Measurements from ENCODE around the gene TLL1. TPM values are rescaled to one million over a fixed set of nuclear protein-coding genes. Genes with fewer than 3 reads are reported as not detected.

The TLL1 gene
- polyA plus RNA-seq, 3 donors: not detected

DNA sequence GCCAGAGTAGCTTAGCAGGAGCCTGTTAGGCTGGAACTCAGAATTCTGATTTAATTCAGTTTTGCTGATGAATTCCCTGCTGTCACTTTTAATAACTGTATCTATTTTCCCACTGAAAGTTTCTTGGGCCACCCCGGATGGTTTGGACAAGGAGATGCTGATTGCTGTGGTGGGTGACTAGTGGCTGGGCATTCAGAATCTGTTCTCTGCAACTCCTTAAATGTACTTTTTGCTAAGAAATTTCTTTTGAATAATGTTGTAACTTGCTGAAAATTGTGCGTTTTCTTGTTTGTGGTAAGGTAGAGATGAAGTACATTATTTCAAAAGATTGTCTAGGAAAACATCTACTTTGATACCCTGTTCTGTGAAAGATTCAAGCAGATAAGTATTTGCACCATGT, 2.4 kb downstream of the TLL1 start:
- peaks cover 1% of the 10 kb centered on the region for H3K4me1 Mint-ChIP-seq
- no peak for DNase-seq
- no peak overlapping the region for H2AFZ ChIP-seq (ENCODE audit: insufficient read depth, low read depth, low read length, poor library complexity, severe bottlenecking)
- H3K36me3 Mint-ChIP-seq: peaks cover 0 to 4% of the 10 kb centered on the region in 2 donors
- WGBS (ENCODE audit: insufficient coverage): no CpG with 5 or more reads among the region's 2 CpGs
- H3K27ac Mint-ChIP-seq: no peak overlapping the region
- H3K9me3 Mint-ChIP-seq: peaks cover 0 to 6% (median 6%) of the 10 kb centered on the region in 7 donors
- H4K20me1 ChIP-seq (ENCODE audit: insufficient read depth, low read length): no peaks in the 10 kb centered on the region
- no peaks in the 10 kb centered on the region for H3K36me3 ChIP-seq (replicated peaks in 1 of 2; ENCODE audit: control insufficient read depth in 1 of 2, insufficient read depth in 2 of 2, low read length in 2 of 2)
- H3K27ac ChIP-seq (ENCODE audit: low read depth in 1 of 2, low read length in 2 of 2): no peak overlapping the region
- peaks cover 42 to 52% (median 43%) of the 10 kb centered on the region in 3 donors for H3K27me3 Mint-ChIP-seq (ENCODE audit: low read depth in 3 of 3)
- TF ChIP-seq, protein P1, sequence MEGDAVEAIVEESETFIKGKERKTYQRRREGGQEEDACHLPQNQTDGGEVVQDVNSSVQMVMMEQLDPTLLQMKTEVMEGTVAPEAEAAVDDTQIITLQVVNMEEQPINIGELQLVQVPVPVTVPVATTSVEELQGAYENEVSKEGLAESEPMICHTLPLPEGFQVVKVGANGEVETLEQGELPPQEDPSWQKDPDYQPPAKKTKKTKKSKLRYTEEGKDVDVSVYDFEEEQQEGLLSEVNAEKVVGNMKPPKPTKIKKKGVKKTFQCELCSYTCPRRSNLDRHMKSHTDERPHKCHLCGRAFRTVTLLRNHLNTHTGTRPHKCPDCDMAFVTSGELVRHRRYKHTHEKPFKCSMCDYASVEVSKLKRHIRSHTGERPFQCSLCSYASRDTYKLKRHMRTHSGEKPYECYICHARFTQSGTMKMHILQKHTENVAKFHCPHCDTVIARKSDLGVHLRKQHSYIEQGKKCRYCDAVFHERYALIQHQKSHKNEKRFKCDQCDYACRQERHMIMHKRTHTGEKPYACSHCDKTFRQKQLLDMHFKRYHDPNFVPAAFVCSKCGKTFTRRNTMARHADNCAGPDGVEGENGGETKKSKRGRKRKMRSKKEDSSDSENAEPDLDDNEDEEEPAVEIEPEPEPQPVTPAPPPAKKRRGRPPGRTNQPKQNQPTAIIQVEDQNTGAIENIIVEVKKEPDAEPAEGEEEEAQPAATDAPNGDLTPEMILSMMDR (IDR thresholded peaks at IDR 0.05): no peak
- H3K4me2 ChIP-seq (replicated peaks; ENCODE audit: extremely low read depth, low read length, poor library complexity, severe bottlenecking): no peak overlapping the region
- H3K9ac ChIP-seq (ENCODE audit: insufficient read depth, low read length, poor library complexity, severe bottlenecking): no peak overlapping the region
- peak overlapping the region in 1 of 2 donors; percentile 5 for H3K4me3 Mint-ChIP-seq
- intact Hi-C loops (cut with micrococcal nuclease): no loop called here
- no peaks in the 10 kb centered on the region for H3K79me2 ChIP-seq (ENCODE audit: insufficient read depth, low read length)
- H3K9me3 ChIP-seq (replicated peaks in 1 of 2; ENCODE audit: control insufficient read depth in 1 of 2, insufficient read depth in 1 of 2, low read length in 2 of 2): peaks cover 0 to 27% of the 10 kb centered on the region in 2 donors
- H3K27me3 ChIP-seq (ENCODE audit: control insufficient read depth in 2 of 2, insufficient read depth in 2 of 2, low read length in 2 of 2): peaks cover 49 to 51% of the 10 kb centered on the region in 2 donors
- H3K4me3 ChIP-seq (replicated peaks in 1 of 3; ENCODE audit: low read depth in 2 of 3, low read length in 3 of 3): no peak overlapping the region
- no peaks in the 10 kb centered on the region for H3K4me1 ChIP-seq (ENCODE audit: control insufficient read depth in 1 of 2, insufficient read depth in 2 of 2, low read length in 2 of 2)

DNA sequence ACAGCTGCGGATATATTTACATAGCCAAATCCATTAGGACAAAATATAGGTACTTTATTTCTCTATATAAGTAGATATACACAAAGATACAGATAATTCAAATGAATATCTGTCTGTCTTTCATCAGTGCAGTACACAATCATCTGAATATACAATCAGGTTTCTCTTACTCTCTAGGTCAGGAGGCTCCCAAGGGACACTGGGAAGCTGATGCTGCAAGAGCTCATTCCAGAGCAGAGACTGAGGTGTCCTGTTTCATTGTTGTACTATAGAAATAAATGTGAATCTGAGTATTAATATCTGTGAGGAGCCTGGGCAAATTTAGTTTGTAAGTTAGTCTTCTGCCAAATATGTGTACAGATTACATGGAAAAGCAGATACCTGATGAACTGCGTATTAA, 4.2 kb downstream of the TLL1 start:
- H2AFZ ChIP-seq (ENCODE audit: insufficient read depth, low read depth, low read length, poor library complexity, severe bottlenecking): no peak overlapping the region
- no peak overlapping the region for H3K4me3 Mint-ChIP-seq
- TF ChIP-seq, protein P1 (IDR thresholded peaks at IDR 0.05): no peak
- DNase-seq: no peak
- H3K4me3 ChIP-seq (replicated peaks in 1 of 3; ENCODE audit: low read depth in 2 of 3, low read length in 3 of 3): no peak overlapping the region
- no peaks in the 10 kb centered on the region for H3K79me2 ChIP-seq (ENCODE audit: insufficient read depth, low read length)
- peaks cover 38% of the 10 kb centered on the region in 2 donors for H3K27me3 ChIP-seq (ENCODE audit: control insufficient read depth in 2 of 2, insufficient read depth in 2 of 2, low read length in 2 of 2)
- H3K27me3 Mint-ChIP-seq (ENCODE audit: low read depth in 3 of 3): peaks cover 30 to 42% (median 32%) of the 10 kb centered on the region in 3 donors
- intact Hi-C loops (cut with micrococcal nuclease): no loop called here
- WGBS (ENCODE audit: insufficient coverage): no CpG with 5 or more reads among the region's 2 CpGs
- H3K36me3 Mint-ChIP-seq: peaks cover 0 to 4% of the 10 kb centered on the region in 2 donors
- no peaks in the 10 kb centered on the region for H3K4me1 ChIP-seq (ENCODE audit: control insufficient read depth in 1 of 2, insufficient read depth in 2 of 2, low read length in 2 of 2)
- H3K27ac ChIP-seq (ENCODE audit: low read depth in 1 of 2, low read length in 2 of 2): no peak overlapping the region
- no peak overlapping the region for H3K27ac Mint-ChIP-seq
- H4K20me1 ChIP-seq (ENCODE audit: insufficient read depth, low read length): no peaks in the 10 kb centered on the region
- H3K4me1 Mint-ChIP-seq: peaks cover 1% of the 10 kb centered on the region
- no peaks in the 10 kb centered on the region for H3K36me3 ChIP-seq (replicated peaks in 1 of 2; ENCODE audit: control insufficient read depth in 1 of 2, insufficient read depth in 2 of 2, low read length in 2 of 2)
- no peak overlapping the region for H3K4me2 ChIP-seq (replicated peaks; ENCODE audit: extremely low read depth, low read length, poor library complexity, severe bottlenecking)
- no peak overlapping the region for H3K9ac ChIP-seq (ENCODE audit: insufficient read depth, low read length, poor library complexity, severe bottlenecking)
- H3K9me3 Mint-ChIP-seq: peaks cover 0 to 6% (median 6%) of the 10 kb centered on the region in 7 donors
- H3K9me3 ChIP-seq (replicated peaks in 1 of 2; ENCODE audit: control insufficient read depth in 1 of 2, insufficient read depth in 1 of 2, low read length in 2 of 2): peaks cover 0 to 27% of the 10 kb centered on the region in 2 donors

All from CD14-positive monocyte (primary cell).